ENCODE data around the gene GALNT9.

The GALNT9 gene

DNA sequence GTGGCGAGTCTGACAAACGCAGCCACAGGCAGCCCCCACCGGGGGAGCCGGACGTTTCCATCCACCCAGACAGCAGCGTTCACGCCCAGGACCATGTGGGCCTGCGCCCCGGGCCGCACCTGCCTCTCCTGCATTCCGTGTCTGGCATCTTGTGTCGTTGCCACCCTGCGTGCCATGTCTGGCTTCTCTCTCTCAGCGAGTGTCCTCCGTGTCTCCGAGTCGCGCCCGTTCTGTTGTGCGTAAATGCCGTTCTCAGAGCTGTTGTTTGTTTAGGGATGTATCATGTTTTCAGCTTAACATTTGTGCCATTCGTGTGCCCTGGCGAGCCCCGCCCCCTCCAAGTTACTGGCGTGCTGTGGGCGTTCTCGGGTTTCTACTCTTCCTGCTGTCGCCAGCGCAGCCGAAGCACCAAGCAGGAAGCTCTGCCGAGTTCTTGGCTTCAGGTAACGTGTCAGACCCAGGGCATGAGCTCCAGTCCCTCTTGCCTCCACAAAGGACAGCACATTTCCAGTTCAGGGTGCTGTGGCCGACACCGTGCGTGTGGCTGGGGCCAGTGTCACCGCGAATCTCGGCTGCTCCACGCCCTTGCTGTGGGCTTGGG is 150.5 kb downstream of the GALNT9 start:
- FAIRE-seq, result no peak

DNA sequence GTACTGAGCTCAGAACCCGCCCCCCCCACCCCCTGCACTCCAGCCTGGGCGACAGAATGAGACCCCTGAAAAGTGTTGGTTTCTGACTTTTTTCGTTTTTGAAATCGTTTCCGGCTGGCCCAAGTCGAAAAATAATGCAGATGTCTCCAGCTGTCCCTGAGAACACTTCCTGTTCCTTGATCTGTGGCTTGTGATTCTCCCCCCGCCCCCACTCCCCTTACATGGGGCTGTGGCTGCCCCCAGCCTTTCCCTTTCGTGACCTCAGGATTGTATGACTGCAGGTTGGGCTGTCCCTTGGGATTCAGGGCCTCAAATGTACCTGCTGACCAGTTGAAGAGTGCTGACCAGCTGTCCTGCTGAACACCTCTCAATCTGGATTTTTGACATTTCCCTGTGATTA is 151.1 kb downstream of the GALNT9 start:
- FAIRE-seq, result no peak

DNA sequence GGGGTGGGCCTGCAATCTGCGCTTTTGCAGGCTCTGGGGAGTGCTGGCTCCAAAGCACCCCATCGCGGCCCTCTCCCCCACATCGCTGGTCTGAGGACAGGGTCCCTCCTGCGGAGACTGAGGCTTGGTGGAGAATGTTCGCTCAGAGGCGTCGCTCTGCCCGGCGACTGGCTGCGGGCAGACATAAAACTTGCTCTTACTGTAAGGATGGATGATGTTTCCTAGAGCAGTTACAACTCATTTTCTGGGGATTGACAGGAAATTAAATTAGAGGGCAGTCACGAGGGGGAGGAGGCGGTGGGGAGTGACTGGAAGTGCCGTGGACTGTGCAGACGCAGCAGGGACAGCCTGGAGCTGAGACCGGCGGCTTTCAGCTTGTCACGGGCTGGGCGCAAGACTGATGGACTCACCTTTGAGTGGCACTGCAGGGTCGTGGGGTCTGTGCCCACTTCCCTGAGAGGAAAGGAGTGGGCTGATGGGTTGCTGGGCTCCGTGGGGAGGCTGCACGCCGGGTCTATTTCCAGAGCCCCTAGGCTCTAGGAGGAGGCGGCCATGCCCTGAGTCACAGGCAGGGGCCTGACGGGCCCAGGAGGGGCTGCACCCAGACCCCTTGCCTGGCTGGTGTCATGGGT is 152.4 kb downstream of the GALNT9 start:
- no peak for FAIRE-seq

DNA sequence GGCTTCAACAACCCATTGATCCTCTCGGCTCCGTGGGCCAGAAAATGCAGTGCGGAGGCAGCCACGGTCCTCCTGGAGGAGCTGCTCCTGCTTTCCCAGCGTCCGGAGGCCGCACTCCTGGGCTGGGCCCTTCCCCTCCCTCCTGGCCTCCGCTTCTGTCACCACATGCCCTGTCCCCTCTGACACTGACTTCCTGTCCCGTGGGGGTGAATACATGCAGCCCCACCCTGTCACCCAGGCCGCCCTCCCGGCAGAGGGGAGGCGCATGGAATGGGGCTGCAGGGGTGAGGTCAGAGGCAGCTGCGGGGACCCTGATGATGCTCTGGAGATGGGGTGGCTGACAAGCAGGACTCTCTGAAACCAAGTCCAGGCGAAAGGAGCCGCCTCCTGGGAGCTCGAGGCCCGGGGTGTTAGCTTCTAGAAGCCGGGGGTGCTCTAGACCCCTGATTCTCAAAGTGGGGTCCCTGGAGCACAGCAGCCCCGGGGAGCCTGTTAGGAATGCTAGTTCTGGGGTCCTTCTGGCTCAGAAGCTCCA is 152.9 kb downstream of the GALNT9 start:
- no peak for FAIRE-seq

DNA sequence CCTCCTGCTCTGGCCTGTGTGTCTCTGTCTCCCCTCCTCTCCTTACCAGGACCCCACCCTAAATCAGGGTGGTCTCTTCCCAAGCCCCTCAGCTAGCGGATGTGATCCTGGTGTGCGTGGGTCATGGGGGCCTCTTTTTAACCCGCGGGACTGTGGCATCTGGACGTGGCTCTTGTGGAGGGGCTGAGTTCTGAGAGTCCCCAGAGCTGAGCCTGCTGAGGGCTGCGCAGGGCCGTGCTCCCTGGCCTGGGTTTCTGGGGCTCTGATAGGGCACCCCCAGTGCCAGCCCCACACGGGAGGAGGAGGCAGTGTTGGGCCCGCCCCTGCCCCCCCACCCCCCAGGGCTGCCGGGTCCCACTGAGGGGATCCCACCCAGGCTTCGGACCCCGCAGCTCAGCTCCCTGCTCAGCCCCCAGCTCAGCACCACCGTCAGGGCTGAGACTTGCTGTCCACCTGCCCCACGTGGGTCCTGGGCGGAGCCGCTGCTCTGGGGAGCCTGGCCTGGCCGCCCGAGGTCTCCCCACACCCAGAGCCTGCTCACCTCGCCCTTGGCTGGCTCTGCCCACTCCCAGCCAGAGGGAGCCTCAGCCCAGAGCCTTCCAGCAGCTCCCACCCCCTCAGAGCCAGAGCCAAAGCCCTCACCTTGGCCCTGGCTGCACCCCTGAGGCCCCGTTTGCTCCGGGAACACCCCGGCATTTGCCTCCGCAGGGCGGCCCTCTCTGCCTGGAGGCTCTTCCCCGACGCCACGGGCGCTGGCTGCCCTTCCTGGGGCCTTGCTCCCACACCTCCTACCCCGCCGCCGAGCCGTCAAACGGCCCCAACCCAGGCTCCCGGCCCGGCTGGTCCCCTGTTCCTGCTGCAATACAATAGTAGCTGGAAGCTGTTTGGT is 153.6 kb downstream of the GALNT9 start:
- no peak for FAIRE-seq

DNA sequence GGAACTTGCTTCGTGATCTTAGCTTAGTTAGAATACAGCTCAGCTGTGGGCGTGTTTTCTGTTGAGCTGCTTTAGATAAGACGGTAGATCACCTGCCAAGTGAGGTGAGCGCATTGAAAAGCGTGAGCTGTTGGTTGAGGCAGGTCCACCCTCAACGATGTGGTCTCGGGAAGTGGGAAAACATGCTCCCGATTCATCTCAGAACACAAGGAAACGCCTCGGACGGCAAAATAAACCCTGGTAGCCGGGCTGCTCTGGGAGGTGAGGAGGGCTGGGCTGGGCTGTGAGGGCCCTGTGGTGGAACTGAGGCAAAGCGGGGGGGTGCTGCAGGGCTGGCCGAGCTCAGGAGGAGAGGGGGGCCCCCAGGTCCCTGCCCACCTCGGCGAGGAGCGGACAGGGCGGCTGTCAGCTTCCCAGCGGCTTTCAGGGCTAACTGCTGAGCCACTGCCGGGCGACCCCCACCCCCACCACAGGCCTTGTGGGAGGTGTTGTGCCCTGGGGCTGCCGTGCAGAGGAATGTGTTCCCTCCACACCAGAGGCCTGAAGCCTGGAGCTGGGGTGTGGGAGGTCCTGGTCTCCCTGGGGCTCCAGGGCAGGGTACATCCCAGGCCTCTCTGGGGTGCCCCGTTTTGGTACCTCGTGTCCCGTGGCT is 154.4 kb downstream of the GALNT9 start:
- FAIRE-seq, result no peak

DNA sequence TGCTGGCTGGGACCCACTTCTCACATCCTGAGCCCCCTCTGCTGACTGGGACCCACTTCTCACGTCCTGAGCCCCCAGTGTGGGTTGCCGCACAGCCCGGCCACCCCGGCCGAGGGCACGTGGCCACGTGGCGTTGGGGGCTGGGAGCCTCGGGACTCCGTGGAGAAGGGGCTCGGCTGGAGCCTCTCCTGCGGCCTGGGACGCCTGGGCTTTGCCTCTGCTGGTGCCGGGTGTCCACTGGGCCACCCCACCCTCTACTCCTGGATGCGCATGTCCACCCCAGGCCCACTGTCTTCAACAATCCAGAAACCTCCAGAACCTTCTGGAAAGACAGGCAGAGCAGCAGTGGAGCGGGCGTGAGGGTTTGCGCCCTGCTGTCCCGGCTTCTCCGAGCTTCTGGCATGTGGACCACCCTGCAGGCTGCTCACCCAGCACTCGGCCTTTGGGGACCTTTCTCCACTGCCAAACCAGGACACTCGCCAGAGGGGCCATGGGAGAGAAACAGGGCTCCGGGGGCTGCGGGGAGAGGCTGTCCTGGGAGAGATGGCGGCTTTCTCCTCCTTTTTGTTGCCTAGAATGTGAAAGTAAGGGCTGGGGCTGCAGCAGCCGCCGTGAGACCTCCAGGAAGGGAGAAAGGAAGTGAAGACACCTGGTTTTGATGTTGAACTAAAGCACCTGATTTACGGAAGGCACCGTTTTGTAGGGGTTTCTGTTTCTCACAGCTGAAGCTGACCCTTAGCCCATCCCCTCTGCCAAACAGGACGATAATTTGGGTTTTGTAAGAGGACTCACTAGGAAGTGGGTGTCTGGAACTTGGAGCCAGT is 155.2 kb downstream of the GALNT9 start:
- no peak for FAIRE-seq

DNA sequence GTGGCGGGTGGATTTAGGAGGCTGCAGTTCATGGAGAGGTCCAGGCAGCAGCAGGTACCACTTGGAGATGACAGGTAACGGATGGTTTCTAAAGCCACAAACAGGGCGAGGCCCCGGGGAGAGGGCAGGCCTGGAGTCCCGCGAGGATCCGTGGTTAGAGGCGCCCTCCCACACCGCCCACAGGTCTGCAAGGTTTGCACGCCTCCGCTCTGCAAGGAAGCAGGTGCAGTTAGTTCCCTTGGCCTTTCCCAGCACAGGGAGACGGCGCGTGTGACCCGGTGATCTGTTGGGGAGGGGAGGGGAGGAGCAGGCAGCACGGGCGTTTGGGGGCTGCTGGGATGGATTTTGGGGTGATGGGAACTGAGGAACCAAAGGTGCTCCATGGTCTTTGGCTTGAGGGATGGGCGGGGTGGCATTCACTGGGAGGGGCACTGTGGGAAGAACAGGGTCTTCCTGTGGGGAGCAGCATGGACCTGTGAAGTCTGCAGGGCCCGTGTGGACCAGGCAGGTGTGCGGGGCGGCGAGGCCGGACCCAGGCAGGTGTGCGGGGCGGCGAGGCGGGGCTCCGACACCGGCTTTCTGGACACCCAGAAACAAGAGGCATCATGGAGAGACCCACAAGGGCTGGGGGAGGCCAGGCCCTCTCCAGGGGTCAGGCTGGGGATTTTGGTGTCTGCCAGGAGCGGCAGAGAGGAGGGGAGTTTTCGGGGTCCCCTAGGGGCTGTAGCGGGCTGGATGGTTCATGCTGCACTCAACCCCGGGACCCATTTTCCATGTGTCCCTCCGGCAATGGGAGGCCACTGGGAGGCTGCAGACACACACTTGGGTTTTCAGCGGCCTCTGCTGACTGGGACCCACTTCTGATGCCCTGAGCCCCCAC is 156.0 kb downstream of the GALNT9 start:
- no peak for FAIRE-seq

DNA sequence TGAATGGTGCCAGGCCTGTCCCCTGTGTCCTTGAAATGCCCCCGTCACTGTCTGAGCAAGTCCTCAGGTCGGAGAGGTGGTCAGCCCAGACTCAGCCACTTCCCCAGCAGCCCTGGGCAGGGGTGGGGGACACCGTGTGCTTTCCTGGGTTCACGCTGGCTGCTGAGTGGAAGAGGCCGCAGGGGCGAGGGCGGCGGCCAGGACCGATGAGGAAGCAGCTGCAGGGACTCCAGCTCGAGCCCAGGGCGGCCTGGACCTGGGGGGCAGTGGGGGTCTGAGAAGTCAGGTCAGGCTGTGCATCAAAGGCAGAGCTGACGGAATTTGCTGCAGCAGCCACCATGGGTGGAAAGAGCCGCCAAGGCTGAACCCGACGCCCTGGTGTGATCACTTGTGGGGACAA is 156.8 kb downstream of the GALNT9 start:
- FAIRE-seq, result no peak

DNA sequence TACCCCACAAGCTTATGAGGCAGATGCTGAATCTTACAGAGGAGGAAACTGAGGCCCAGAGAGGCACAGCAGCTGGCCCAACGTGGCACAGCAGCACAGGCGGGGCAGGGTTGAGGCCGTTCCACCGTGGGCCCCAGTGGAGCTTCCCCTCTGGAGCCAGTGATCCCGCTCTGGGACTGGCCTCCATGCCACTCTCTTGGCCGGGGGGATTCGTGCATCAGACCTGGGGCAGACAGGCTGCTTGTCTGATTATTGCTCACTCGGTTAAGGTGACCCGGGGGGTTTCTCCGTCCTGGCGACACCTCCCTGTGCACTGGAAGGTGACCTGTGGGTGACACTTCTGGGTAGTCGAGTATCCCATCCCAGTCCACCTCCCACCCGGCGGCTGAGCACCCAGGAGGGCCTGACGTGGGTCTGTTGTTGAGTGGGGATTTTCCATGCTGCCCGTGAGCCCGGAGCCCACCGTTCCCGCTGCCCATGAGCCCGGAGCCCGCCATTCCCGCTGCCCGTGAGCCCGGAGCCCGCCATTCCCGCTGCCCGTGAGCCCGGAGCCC is 157.3 kb downstream of the GALNT9 start:
- FAIRE-seq, result no peak

DNA sequence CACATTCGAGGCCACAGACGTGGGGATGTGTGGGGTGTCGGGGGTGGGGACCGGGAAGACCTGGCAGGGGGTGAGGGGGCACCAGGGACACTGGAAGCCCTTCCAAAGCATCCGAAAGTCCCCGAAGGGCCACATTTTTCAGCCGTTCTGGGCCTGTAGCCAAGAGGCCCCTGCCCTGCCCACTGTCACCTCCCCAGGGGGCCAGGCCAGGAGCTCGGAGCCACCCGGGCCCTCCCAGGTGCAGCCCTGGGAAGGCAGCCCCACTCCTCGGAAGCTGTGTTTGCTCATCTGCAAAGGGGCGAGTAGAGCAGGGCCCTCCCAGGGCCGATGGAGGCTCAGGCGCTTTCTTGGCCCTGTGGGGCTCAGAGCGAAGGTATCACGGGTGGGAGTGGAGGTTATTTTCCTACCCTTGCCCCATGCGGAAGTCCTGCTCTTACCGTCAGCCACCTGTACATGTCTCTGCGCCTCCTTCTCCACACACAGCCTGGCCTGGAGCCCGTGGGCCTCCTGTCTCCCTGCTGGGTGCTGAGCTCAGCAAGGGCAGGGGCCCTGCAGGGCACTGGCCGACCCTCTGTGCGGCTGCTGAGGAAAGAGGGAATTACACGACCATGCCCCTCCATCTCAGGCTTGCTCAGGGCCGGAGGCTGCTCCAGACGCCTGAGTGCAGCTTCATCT is 158.0 kb downstream of the GALNT9 start:
- FAIRE-seq, result no peak

DNA sequence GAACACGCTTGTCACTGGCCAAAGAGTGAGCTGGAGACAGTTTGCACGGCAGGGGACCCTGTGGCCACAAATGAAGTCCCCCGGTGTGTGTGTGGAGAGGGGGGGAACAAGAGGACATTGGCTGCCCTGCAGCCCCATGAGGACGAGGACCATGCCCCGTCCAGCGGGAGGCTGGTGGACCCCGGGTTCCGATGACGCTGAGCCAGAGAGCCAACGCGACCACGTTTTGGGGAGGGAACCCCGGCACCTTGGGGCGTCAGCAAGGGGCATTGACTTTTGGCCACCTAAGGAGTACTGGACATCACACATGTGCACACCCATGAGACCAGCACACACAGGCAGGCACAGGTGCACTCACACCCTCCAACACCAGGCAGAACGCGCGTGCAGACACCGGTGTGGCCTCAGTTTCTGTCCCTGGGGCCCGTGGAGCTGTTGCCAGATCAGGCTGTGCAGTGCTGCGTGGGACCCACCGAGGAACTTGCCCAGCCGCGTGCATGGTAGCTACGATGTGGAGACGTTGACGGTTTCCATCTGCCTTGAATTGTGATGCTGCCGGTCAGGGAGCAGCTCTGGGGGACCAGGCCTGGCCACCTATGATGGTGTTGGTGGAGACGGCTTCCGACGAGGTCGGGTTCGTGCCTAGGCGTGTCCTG is 158.6 kb downstream of the GALNT9 start:
- no peak for FAIRE-seq

DNA sequence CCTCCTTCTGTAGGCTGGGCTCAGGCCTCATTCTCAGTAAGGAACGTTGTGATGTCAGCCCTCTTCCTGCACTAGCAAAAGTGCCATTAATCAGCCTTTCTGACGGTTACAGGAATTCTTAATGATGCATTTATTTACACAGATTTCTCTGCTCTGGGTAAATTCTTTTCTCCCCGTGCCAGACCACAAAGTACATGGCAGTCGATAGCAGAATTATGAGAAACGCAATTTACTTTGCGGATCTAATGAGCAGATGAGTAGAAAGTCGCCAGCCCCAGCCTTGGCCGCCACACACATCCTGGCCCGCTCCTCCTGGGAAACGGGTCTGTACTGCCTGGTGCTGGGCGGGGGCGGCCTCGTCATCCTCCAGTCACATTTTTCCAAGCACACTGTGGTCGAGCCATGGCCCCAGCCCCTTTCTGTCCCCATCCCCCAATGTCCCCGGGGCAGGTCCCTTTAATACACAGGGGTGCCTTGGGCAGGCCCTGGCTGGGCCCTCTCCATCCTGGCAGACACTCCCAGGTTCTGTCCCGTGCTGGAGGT is 159.2 kb downstream of the GALNT9 start:
- no peak for FAIRE-seq

DNA sequence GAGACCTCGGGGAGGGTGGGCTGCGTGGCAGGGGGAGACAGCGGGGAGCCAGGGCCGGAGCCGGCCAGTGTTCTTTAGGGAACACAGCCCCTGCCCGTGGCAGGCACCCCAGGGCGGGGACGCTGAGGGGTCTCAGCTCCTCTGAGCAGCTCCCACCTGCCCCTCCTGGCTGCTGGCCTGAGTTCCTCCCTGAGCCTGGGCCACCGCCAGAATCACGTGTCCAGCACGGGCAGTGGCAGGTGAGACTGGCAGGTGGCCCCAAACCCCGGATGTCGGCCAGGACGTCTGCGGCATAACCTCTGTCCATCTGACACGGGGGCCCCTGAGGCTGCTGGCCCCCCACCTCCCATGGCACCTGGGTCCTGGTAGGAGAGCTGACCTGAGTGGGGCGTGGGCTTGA is 160.0 kb downstream of the GALNT9 start:
- FAIRE-seq, result no peak

DNA sequence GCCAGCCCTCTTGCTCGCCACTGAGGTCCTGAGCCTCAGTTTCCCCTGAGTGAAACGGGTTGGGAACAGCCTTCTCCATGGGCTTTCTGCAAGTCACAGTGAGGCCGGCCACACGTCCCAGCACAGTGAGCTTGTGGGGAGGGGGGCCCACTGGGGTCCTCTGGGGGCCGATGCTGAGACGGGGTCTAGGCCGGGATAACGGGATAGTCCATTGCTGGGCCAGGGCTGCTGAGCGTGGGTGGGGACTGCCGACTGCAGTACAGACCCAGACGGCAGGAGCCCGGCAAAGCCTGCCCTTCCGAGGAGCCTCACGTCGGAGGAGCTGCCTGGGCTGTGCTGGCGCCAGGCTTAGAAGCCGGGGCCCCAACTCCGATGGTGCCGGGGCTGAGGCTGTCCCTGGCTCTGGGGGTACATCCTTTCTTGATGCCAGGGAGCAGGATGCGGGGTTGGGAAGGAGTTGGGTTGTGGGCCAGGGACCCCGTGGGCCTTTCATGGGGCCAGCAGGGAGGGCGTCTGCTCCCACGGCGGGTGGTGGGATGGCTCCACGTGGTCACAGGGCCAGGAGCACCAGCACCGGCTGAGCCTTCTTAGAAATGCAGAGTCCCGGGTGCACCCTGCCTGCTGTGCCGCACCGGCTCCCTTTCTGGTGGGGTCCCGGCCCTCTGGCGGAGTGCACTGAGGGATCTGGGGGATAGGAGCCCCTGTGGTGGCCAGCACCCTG is 160.9 kb downstream of the GALNT9 start:
- no peak for FAIRE-seq

DNA sequence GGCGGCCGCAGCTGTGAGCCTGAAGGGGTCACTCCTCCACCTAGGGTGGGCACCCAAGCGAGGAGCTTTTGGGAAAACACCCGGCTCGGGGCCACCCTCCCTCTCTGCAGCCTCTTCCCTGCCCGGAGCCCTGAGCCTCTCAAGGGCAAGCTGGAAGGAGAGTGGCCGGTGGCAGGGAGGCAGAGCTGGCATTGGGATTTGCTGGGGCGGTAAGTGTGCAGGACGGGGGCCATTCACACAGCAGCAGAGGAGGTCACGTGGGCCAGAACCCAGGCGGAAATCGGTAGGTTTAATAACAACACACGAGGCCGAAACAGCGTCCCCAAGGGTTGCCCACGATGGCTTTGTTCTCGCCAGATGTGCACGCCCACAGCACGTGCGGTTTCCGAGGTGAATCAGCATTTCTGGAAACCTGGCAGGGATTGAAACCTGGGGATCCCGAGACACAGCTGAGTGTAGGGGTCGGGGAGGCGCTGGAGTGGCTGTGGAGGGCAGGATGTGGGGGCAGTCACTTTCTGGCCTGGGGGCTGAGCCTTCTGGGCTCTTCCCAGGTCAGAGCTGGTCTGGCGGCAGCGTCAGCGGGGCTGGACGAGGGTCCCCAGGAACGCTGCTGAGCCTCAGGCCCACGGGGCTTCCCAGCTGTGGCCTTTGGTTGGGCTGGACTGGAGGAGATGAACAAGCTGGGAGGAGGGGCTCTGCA is 161.6 kb downstream of the GALNT9 start:
- FAIRE-seq, result no peak

DNA sequence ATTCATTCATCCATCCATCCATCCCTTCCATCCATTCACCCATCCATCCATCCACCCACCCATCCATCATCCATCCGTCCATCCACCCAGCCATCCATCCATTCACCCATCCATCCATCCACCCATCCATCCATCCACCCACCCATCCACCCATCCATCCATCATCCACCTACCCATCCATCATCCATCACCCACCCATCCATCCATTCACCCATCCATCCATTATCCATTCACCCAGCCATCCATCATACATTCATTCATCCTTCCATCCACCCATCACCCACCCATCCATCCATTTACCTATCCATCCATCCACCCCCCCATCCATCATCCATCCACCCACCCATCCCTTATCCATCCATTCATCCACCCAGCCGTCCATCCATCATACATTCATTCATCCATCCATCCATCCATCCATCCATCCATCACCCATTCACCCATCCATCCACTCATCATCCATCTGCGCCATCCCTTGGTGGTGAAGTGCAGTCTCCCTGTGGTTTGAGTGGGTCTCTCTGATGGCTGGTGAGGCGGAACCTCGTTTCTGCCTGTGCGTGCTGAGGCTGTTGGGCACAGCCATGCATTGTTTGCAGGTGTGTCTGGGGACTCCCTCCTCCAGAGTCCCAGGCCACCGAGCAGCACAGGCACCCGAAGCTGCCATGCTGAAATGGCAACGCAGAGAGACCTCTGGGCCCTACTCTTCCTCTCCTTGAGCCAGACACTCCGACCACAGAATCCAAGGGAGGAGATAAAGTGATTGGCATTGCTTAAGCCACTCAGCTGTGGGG is 162.4 kb downstream of the GALNT9 start:
- FAIRE-seq, result no peak

All from colon (tissue), 2 donors.